Cardiac septum (tissue), 1 donor: ENCODE results near the gene ALKAL2. TPM values are rescaled to one million over a fixed set of nuclear protein-coding genes. Genes with fewer than 3 reads are reported as not detected.
"Not testable (repeated sequence)": the region's sequence is repeated elsewhere in the genome, so short reads cannot be mapped to it uniquely, and the experiment has no call there.

Experiments used
- DNase-seq: peaks from one replicate; pipeline ENCODE4 v3.0.0-alpha.2; 2020; ENCODE audit warnings: low spot score
- intact Hi-C: fragments of 100-400 bp; cut with DNase I; formaldehyde crosslinking; loops from one replicate; pipeline ENCODE4 v1.14.0; 2022
- long read RNA-seq: library from polyadenylated mRNA; unstranded; transcript quantifications from one replicate; pipeline ENCODE4 v2.0.0, GENCODE V29; 2021
- total RNA-seq: library from RNA; stranded (reverse); fragmentation: NEBNext Ultra II Directional; extraction: Animal tissue kit (Norgen Biotek cat#: 25700); gene quantifications from one replicate; pipeline ENCODE4 v1.2.1, GENCODE V29; 2021
- donor health status: DM: no; HTN: no; CAD: no.

The ALKAL2 gene, protein sequence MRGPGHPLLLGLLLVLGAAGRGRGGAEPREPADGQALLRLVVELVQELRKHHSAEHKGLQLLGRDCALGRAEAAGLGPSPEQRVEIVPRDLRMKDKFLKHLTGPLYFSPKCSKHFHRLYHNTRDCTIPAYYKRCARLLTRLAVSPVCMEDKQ
- total RNA-seq, result 2.7 TPM
- long read RNA-seq, partial matches to known transcripts, result 2 of 7 reads
- long read RNA-seq, other reads (novel, unspliced or antisense), result 3 of 7 reads

DNA sequence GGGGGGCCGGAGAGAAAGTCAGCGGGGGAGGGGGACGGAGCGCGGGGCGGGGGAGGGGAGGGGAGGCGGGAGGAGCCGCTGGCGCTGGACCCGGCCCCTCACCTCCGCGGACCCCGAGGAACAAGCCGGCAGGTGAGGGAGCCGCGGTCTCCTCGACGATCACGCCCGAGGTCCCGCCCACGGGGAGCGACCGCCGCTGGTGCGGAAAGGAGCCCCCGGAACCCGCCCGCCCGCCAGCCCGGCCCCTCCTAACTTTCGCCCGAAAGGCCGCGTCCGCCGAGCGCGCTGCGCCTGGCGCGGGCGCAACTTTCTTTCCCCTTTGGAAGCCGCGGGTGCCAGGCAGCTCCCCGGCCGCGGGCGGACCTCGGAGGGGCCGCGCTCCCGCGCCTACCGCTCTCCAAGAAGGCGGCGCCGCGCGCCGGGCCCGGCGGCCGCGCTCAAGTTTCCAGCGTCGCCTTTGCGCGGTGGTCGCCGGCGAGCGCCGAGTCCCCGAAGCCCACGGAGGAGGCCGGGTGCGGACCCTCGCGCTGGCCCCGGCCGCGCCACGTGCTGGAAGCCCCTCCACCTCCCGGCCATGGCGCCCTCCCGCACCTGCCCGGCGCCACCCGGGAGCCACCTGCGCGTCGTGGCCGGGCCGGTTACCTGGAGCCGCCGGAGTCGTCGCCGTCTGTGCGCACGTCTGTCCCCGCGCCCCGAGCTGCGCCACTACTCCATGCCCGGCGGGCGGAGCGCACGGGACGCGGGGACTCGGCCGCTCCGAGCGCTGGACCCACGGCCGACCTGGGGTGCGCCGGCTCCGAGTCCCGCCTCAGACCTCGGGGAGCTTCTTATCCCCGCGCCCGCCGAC is at the start of gene ALKAL2:
Gene ALKAL2, minus strand, starts transcription at position 181 of the 847 bp plus-strand sequence. CDS start 256 bp downstream, outside the sequence.
- intact Hi-C loops, result loop anchor here (5.0 kb wide), 1 partner anchor 116 kb away; no protein-coding TSS in a partner anchor
- no peak for DNase-seq

DNA sequence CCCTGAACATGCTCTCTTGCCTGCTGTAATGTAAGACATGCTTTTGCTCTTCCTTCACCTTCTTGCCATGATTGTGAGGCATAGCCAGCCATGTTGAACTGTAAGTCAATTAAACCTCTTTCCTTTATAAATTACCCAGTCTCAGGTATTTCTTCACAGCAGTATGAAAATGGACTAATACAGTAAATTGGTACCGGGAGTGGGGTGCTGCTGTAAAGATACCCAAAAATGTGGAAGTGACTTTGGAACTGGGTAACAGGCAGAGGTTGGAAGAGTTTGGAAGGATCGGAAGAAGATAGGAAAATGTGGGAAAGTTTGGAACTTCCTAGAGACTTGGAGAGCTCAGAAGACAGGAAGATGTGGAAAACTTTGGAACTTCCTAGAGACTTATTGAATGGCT is 49.1 kb upstream of the ALKAL2 start:
- not testable (repeated sequence) for DNase-seq

DNA sequence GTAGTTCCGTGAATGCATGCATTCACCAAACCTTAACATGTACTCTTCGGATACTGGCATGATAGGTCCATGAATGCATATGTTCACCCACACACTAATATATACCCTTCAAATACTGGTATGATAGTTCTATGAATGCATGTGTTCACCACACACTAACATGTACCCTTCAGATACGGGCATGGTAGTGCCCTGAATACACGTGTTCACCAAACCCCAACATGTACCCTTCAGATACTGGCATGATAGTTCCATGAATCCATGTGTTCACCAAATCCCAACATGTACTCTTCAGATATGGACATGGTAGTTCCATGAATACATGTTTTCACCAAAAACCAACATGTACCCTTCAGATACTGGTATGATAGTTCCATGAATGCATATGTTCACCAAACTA is 48.5 kb upstream of the ALKAL2 start:
- no peak for DNase-seq
- intact Hi-C loops, result no loop called here

More for the DNA sequence above, 49.1 kb upstream of the ALKAL2 start:
- intact Hi-C loops, result not testable (repeated sequence)

DNA sequence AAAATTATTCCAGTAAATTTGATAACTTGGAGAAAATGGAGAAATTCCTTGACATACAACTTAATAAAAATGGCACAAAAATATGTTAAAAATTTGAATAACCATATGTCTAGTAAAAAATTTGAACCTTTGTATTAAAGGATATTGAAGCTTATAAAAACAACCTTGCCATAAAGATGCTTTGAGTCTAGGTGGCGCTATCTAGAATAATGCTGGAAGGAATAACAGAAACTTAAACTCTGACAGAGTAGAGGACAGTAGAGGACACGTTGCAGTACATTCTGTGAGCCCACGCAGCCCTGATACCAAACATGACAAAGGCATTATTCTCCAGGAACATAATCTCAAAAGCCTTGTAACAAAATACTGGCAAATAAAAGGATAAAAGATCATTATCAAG is 44.7 kb upstream of the ALKAL2 start:
- intact Hi-C loops, result no loop called here
- no peak for DNase-seq

DNA sequence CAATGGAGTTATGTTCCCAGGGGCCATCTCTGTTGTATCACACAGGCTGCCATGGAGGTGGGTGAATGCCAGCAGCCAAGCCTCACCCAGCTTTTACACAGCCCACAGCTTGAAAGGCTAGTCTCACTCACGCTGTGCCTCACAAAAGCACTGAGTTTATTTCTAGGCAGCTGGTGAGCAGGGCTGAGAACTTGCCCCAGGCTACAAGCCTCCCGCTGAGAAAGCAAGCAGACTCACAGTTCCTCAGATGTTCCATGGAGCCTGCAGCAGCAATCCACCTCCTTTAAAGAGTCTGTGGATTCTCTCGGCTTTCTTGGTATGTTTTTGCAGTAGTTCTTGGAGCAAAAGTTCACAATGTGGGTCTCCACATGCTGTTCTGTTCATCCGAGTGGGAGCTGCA is 40.9 kb upstream of the ALKAL2 start:
- peak; percentile 71 for DNase-seq
- intact Hi-C loops, result no loop called here

DNA sequence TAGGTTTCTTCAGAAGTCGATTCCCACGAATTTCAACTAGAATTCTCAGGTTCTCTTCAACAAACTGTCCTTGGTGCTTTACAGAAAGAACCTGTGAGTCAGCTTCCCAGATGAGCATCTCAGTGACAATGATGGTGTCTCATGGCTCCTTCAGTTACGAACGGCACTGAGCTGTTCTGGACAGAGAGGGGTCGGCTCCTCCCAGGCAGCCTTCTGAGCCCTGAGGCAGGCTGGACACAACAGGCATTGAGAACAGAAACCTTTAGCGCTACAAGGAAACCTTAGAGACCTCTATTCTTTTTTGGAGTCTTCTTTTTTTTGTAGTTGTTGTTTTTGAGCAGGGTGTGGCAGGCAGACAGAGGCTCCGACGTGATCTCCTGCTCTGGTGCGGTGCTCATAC is 35.1 kb upstream of the ALKAL2 start:
- DNase-seq, result no peak

DNA sequence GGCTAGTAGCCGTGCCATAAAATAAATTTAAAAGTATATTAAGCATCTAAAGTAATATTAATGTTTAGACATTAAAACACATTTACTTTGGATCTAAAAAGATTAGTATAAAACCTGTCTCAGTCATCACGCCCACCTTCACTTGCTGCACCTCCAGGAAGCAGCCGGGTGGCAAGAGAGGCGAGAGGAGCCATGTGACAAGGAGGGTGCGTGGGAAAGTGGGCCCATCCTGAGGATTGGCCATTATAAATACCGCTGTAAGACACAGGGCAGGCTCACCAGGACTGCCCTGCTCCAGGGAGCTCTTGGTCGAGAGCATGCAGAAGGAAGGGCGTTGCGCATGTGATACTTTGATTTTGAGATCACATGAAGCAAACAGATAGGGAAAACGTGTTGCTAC is 34.4 kb upstream of the ALKAL2 start:
- DNase-seq, result no peak
- intact Hi-C loops, result no loop called here

More for the DNA sequence above, 35.1 kb upstream of the ALKAL2 start:
- intact Hi-C loops, result no loop called here

DNA sequence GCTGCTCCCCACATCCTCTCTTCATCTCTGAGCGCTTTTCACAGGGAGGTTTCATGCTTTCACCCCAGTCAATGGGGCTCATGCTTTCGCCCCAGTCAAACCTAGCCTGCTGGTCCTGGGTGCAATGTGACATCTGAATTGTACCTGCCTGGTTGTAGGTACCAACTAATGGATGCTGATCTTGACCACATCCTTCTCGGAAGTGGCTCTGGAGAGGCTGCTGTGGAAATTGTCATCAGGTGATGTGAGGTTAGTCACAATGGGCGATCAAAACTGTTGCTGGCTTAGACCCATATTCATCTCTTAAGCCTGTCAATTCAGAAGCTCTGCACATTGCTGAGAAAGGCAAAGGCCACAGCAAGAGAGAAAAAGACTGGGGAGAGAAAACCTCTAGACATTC is 32.7 kb upstream of the ALKAL2 start:
- intact Hi-C loops, result no loop called here
- no peak for DNase-seq

DNA sequence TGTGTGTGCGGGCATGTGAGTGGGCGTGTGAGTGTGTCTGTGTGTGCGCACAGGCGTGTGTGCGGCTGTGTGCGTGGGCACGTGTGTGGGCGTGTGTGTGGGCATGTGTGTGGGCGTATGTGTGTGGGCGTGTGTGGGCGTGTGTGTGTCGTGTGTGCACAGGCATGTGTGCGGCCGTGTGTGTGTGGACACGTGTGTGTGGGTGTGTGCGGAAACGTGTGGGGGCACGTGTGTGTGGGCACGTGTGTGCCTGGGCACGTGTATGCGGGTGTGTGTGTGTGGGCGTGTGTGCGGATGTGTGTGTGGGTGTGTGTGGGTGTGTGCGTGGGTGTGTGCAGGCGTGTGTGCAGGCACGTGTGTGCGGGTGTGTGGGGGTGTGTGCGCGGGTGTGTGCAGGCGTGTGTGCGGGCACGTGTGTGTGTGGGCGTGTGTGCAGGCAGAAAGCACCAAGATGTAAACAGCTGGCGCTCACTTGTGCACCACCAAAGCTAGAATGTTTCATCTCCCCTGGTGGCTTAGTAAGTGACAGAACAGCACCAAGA is 31.2 kb upstream of the ALKAL2 start:
- intact Hi-C loops, result no loop called here
- no peak for DNase-seq

DNA sequence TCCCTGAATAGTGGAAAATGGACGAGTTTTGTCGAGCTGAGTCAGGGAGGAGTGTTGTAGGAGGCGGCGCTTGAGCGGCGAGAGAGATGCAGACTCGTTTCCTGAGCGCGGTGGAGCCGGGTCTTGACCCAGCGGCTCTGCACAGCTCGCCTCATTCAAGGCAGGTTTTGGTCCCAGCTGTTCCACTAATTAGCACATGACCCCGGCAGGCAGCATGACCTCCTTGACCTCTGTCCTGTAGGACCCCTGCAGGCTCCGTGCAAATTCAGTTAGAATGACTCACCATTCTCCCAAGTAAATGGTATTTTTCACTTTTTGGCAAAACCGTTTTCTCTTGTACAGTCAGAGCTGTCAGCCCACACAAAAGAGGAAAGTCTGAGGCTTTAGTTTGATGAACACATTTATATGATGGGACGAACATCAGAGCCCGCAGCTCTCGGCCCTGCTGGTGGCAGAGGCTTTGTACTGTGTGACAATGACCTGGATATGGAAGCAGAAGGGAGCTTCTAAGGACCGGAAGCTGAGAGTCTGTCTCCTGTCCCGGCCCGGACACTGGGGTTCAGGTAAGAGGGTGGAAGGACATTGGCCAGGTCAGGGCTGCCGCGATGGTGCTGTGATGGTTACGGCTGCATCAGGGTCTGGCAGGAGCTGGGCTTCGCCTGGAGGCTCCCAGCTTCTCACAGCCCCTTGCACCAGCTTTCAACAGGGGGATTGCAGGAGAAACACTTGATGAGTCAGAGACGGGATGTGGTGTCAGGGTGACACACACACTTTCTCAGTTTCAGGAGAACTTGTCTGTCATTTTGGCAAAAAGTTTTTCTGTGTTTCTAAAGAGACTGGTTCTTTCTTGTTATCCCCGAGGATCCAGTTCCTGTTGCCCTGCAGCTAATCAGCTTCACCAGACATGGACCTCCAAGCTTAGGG is 29.9 kb upstream of the ALKAL2 start:
- DNase-seq, result no peak
- intact Hi-C loops, result no loop called here

DNA sequence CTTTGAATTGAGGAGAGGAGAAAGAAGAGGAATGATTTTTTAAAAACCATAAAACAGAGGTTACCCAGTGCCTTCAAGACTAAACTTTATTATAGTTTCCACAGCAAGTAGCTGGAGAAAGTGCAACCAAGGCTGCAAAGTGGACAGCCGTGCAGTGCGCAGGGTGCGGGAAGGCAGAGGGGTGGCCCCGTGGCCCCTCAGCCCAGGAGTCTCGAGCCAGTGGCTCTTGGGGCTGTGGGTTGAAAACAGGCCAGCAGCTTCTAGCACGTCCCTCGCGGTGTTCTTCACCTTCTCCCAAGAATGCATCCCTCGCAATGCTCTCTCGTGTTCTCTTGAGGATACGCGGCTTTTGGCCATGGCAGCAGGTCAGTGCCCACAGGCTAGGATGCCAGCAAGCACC is 28.5 kb upstream of the ALKAL2 start:
- intact Hi-C loops, result no loop called here

DNA sequence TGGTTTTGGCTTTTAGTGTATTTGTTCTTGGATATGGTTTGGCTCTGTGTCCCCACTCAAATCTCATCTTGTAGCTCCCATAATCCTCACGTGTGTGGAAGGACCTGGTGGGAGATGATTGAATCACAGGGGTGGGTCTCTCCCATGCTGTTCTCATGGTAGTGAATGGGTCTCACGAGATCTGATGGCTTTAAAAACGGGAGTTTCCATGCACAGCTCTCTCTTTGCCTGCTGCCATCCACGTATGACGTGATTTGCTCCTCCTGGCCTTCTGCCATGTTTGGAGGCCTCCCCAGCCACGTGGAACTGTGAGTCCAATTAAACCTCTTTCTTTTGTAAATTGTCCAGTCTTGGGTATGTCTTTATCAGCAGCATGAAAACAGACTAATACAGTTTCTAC is 28.0 kb upstream of the ALKAL2 start:
- DNase-seq, intact Hi-C loops: not testable (repeated sequence)

More for the DNA sequence above, 28.5 kb upstream of the ALKAL2 start:
- no peak for DNase-seq

DNA sequence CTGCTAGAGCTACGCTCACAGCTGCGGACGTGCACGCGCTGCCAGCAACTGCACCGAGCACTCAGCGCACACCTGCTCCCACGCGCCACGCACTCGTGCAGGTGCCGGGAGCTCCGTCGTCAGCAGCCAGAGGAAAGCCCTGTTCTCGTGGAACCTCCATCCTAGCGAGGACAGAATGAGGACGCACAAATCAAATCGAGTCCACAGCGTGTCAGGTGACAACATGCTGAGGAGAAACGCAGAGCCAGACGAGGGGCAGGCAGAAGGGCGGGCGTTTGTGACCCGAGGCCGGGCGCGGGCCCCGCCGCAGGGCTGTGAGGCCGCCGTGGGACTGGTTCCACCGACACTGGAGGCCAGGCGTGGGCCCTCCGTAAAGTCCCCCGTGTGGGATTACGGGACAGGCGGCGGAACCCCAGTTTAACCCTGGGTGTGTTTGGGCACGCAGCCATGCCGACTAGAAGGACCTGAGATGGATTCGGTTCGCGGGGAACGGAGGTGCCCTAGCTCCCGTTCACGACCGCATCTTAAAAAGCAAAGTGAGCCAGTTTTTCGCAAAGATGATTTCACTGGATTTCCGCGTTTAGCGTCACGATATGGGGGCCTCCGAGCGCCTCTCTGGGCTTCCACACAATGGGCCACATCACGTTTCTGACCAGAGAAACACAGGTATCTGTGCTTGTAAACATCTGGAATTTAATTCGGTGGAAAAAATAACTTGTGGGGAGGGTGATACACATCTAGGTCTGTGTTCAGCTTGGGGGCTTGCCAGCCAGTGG is 26.9 kb upstream of the ALKAL2 start:
- intact Hi-C loops, result no loop called here
- DNase-seq, result no peak

DNA sequence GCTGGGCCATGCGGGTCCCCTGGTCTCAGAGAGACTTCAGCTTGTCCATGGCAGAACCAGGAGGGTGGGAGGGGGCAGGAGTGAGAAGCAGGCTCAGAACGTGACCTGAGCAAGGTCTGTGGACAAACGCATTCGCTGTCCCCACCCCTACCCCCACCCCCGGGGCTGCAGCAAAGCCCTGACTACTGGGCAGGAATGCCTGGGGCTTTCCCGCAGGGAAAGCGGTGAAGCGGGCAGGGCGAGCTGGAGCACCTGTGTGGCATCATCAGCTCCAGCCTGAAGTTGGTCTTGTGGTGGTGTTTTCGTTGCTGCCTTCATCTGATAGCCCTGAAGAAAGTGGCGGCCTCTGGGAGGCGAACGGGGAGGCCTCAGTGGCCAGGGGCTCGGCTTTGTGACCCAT is 26.1 kb upstream of the ALKAL2 start:
- intact Hi-C loops, result no loop called here

DNA sequence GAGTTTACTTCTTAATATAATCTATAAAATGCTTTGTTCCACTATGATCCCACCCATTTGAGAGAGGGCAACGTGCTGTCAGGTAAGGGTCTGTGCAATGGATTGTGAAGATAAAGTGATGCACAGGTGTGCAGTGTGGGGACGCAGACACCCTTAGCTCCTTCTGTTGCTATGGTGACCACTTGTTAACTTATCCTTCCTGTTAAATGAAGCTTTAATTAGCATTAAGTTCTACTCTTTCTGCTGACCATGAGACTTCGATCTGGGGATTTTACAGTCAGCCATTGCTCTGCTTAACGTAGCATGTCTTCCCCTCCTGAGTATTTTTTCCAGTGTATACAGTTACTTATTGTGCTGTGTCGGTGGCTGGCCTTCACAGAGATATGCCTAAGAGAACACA is 23.1 kb upstream of the ALKAL2 start:
- intact Hi-C loops, result no loop called here
- no peak for DNase-seq

More for the DNA sequence above, 26.1 kb upstream of the ALKAL2 start:
- DNase-seq, result no peak

DNA sequence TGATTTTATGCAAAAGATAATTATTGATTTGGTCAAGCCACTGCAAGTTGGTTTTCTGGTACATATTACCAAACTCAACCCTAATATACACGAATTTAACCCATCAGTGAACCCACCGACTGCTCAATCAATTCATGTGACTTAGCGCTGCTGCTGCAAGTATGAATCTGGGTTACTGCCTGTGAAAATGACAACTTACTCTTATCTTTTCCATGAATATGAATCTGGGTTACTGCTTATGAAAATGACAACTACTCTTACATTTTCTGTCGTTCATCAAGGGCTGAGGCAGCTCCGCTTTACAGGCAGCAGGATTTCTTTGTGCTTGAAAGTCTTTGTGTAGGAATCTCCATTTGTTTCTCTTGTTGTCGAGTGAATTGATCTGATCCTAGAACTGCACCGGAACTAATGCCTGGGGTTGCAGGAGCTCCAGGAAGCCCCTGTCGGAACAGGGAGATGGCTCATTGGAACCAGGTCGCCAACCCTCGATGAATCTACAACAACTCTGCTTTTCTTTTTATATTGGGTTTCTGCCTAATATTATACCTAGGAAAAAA is 22.1 kb upstream of the ALKAL2 start:
- DNase-seq, result no peak
- intact Hi-C loops, result no loop called here

DNA sequence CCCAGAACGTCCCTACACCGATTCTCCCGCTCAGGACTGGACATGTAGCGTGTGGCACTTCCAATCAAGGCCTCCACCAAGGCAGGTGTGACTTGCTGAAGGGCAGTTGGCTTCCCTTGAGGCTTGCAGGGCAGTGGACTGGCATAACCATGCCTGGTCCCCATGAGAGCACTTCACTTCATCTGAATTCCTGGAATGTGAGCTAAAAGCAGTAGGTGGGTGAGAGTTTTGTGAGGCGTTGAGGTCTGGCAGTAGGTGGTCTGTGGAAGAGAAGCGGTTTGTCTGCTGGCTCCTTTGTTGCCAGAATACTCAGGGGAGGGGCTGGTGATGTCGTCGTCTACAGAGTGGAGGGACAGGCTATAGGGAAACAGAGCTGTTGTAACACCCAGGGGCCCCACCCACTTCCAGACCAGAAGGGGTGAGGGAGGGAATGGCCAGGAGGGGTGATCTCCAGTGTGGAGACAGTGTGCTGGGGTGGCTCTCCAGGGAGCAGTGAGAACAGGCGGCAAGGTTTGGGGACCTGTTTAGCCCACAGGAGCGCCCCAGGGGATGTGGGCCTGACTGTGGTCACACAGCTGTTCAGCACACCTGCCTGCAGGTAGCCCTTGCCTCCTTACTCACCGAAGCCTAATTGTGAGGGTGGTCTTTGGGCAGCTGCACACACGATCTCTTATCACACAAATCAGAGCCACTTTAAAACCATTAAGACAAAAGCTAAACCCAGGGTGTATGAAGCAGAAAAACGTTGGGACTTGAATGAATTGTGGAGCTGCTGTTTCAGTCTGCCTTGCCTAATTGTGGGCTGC is 21.5 kb upstream of the ALKAL2 start:
- intact Hi-C loops, result no loop called here
- no peak for DNase-seq

DNA sequence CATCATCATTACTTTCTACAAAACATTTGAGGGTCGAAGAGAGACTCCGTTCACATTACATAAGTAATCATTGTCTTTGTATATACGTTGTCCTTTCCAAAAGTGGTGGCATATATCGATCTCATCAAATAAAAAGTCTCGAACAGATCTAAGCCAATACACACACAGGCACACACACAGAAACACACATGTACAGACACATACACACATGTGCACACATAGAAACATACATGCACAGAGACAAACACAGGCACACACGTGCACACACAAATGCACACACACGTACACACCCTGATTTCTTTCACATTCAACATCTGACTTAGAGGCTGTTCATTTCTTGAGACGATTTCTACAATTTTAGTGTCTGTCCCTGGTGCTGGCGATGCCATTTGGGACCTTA is 17.5 kb upstream of the ALKAL2 start:
- intact Hi-C loops, result no loop called here
- no peak for DNase-seq
